Inflammatory macrophage treated with lipopolysaccharide for 1 hour (primary cell): Measurements from ENCODE around the gene RYR3.
"Not testable (repeated sequence)": the region's sequence is repeated elsewhere in the genome, so short reads cannot be mapped to it uniquely, and the experiment has no call there.

ENCODE experiments used
- DNase-seq, 2 donors: peaks; one replicate each; pipeline ENCODE4 v3.0.0-alpha.2; 2020 to 2022

RYR3 gene

DNA sequence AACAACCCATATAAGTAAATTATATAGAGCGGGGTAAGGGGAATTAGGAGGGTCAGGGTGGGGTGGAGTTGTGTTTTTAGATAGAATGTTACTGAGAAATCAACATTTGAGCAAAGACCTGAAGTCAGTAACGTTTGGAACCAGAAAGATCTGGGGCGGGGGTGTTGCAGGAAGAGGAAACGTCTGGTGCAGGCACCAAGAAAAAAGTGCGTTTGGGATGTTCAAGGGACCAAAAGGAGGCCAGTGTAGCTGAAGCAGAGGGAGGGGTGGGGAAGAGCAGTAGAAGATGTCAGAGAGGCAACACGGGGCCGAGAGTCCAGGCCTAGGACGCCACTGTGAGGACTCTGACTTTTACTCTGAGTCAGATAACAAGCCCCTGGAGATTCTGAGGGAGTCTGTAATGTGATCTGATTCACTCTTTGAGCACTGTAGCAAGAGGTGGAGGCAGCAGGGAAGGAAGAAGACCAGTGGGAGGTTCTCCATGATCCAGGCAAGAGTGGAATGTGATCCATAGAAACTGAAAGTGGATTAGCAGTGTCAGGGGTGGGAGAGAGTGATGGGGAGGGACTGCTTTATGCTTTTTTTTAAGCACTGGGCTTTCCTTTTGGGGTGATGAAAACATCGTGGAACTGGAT, 478.3 kb downstream of the RYR3 start:
- DNase-seq = peak in 1 of 2 donors; percentile 1

DNA sequence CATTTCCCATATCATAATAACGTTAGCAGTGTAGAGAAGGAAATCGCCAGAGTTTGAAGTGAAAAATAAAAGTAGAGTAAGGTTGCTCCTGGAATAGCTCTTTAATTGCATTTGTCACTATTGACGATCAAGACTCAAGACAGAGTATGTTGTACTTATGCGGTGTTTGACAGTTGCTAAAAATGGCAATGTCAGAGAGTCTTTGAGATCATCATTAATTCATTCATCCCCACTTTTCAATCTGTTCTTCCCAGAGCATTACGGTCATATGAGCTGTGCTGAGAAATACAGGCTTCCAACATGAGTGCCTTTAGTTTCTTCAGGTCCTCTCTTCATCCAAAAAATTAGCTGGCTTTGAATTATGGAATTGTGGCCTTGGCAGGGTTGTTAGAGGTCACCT, 483.7 kb downstream of the RYR3 start:
- no peak for DNase-seq

DNA sequence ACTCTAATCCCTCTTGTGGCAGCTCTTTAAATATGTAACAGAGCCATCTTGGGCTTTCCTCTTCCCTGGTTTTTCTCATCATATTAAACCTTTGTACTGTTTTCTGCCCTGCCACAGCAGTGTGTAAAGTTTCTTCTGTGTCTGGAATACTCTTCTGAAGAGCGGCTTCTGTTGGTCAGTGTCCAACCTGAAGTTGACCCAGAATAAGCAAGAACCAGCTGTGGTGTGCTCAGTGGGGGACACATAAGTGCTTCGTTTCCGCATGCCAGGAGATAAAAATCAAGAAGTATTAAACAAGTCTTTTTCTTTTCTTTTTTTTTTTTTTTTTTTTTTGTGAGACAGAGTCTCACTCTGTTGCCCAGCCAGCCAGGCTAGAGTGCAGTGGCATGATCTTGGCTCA, 484.3 kb downstream of the RYR3 start:
- no peak for DNase-seq

DNA sequence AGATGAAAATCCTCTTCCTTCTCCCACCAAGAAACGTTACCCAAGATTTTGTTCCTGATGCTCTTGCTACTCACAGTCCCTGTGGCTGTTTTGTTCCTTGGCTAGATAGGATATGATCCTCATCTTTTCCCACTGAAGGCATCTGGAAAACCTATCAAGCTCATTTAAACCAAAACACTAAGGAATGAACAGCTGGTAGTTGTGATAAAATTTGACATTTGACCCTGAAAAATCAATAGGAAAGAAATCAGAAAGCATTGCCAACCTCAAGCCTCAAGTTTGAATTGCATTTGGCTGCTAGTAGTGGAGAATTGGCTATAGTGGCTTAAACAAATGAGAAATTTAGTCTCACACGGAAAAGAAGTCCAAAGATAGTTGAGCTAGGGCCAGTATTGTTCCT, 486.9 kb downstream of the RYR3 start:
- DNase-seq = no peak

DNA sequence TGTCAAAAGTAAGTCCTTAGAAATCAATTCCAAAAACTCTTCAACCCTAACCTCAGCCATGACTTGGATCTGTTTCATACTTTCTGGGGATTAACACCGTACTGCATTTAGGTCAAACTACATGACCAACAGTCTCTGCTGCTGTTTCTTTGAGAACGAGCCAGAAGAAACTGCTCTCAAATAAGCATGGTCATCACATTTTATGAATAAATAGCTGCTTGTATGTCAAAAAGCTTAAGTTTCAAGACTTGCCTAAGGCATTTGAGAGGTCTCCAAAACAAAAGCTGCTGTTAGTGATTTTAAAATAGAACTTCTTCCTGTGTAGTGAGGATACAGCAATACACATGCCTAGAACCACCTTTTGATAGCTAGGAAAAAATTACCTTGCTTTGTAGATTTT, 491.2 kb downstream of the RYR3 start:
- no peak for DNase-seq

DNA sequence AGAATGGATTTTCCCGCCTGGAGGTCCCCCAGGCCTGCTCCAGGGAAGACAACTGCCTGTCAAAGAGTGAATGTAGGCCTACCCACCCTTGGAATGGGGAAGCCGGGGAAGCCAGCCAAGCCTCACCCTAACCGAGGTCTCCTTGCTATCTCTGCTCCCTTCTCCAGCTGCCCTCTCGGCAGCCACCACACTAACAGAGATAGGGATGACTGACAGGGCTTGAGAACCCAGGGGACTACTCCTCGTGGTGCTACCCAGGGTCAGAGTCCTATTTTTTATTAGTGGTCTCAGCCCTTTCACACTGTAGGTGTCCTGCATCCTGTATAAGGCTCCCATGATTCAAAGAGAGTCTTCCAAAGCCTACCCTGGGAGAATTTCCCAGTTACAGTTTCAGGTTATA, 496.9 kb downstream of the RYR3 start:
- no peak for DNase-seq

DNA sequence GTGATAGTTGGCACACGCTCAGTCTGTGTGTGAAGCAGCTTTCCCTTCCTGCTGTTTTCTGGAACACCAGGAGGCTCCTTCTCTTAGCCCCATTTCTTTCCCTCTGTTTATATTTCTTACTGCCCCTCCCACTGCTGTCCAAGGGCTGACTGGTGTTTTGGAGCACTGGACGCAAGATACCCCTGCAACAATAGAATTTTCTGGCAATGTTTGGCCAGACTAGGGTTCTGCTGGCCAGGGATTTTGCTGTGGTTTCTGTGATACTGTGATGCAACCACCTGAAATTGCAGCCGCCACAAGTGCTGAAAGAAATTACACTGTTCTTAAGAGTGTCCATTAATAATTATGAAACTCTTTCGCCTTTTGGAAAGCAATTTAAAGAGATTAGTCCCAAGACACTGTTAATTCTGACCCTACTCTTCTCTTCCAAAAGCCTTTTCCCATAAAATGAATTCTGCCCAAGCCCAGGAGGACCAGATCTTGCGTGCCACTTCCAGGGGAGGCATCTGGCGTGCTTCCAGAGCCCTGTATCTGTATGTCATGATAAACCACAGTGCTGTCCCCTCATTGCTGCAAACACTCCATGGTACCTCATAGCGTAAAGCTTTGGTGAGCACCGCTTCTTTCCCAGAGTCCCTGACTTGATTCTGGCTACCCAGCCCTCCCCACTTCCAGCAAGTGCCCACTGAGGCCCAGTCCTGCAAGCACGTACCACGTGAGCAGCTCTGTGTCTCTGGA, 498.1 kb downstream of the RYR3 start:
- no peak for DNase-seq

DNA sequence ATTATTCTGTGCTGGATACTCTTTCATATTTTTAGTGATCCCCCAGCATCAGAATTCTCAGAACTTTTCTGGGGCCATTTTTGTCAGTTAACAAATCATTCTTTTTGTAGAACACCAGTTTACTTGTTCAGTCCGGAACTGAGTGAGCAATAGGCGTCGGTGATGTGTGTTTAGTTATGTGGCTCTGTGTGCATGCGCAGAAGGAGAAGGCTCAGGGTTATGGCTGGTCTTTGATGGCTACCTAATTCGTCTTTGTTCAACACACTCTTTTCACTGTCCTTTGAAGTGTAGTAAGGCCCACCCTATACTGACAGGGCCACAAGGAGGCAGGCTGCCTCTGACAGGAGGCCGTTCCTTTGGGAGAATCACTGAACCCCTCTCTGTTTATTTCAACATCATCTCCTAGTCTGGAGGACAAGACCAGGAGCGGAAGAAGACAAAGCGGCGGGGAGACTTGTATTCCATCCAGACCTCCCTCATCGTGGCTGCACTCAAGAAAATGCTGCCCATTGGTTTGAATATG, 499.4 kb downstream of the RYR3 start:
- no peak for DNase-seq

DNA sequence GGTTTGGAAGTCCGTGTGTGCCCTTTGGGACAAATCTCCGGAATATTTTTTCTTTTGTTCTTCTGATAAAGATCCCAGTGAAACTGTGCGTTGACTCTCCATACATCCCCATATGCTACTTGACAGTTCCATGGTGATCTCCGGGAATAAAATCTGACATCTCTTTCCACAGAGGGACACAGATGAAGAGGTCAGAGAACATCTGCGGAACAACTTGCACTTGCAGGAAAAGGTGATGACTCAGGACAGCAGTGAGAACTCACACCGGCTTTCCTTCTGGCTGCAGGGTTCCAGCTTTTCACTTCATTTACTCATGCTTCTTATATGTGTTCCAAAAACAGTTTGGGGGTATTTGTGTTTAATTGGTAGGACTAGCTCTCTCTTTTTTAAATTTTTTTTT, 500.0 kb downstream of the RYR3 start:
- DNase-seq = no peak

DNA sequence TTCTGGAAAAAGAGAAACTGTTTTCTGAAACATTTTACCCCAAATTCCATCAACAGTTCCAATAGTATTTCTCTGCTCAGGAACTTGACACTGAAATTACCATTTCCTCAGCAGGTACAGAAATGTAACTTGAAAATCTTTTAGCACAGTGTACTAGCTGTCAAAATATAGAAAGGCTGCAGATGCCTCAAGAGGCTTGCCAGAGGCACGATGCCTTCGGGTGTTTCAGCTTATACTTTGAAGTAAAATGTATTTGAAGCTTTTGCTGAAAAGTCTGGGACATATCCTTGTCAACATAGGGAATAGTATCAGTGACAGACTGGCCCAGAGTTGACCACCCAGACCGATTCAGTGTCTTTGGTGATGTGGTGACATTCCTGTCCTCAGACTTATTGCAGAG, 503.1 kb downstream of the RYR3 start:
- DNase-seq = no peak

DNA sequence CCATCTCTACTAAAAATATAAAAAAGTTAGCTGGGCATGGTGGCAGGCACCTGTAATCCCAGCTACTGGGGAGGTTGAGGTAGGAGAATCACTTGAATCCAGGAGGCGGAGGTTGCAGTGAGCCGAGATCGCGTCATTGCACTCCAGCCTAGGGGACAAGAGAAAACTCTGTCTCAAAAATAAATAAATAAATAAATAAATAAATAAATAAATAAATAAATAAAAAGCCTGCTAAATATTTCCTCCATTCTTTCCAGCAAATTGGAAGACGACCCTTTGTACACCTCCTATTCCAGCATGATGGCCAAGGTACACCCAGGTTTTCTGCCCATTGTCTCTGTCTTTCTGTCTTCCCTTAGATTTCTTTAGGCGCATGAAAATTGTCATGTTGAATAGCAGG, 508.7 kb downstream of the RYR3 start:
- DNase-seq = not testable (repeated sequence)

DNA sequence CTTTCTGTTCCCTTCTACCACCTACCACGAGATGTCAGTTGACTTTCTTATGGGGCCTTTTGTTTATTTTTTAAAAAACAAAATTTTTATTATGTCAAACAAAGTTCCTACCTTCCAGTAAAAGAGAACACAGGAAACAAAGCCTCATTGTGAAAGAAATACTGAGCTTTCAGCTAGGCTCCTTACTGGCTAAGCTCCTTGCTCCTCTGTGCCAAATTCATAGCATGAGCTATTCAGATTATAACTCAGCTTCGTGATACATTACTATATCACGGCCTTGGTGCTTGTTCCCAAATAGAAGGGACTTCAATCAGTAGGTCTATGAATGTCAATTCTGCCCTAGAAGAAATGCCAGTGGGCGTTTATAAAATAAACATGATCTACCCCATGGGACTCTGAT, 511.7 kb downstream of the RYR3 start:
- DNase-seq = no peak

DNA sequence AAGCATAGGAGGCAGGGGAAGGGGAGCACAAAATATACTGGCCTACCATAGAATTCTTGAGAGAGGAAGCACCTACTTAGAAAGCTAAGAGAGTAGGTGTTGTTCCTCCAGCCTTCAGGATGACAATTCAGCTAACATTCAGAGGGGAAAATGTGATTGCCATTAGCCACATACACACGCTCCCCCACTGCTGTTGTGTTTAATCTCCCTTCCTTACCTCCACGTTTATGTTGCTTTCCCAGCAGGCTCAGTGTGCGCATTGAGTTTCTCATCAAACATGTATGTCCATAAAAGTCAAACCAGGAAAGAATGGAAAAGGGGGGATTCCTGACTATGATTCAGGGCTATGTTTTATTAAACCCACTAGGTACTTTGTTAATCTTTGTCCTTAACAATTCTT, 512.4 kb downstream of the RYR3 start:
- DNase-seq = no peak

DNA sequence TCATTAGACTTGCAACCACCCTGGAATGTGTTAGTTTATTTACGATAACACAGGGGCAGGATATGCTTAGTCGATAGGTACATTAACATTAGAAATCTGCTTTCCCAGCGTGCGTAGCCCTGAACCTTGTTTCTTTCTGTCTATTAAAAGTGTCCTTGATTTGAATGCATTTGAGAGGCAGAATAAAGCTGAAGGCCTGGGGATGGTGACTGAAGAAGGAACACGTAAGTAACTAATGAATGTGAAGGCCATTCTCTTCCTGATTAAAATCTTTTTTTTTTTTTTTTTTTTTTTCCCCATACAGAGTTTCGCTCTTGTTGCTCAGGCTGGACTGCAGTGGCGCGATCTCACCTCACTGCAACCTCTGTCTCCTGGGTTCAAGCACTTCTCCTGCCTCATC, 514.7 kb downstream of the RYR3 start:
- DNase-seq = no peak

DNA sequence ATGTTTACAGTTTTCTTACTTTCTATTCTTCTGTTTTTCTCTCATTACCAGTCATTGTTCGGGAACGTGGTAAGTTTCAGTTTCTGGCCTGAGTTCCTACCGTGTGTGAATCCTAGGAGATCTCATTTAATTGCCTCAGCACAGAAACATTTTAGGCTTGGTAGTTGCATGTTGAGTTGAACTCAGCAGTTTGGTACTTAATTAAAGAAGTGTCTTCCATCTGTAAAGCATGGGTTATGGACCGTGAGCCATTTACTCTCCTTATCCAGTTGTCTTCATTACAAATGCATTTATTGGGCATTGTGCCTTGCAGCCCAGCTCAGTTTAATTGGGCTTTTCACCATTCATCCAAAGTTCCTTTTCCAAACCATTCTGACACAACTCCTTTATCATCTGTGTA, 515.4 kb downstream of the RYR3 start:
- no peak for DNase-seq

DNA sequence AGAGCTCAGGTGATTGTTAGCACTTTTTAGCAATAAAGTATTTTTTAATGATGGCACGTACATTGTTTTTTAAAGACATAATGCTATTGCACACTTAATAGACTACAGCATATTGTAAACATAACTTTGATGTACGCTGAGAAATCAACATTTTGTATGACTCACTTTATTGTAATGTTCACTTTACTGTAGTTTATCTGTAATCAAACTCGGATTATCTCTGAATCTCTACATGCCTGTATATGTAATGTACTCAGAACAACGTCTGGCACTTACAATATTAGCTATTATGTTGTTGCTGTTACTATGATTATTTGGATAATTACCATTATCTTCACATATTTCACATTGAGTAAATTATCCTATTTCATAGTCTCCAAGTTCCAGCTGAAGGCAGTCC, 519.6 kb downstream of the RYR3 start:
- DNase-seq = no peak

DNA sequence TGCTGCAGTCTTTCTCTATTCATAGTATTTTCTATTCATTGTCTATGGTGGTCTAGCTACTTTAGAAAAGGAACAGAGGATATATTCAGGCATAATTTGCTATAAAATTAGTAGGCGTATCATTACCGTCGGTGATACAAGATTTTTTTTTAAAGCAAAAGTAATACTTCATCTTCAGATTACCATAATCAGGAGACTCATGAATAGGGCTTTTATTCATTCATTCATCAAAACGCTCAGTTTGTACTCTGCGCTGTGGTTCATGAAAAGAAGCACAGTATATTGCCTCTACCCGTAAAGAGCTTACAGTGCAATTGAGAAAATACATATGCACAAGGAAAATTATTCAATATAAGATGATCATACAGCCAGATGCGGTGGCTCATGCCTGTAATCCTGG, 520.9 kb downstream of the RYR3 start:
- DNase-seq = no peak

DNA sequence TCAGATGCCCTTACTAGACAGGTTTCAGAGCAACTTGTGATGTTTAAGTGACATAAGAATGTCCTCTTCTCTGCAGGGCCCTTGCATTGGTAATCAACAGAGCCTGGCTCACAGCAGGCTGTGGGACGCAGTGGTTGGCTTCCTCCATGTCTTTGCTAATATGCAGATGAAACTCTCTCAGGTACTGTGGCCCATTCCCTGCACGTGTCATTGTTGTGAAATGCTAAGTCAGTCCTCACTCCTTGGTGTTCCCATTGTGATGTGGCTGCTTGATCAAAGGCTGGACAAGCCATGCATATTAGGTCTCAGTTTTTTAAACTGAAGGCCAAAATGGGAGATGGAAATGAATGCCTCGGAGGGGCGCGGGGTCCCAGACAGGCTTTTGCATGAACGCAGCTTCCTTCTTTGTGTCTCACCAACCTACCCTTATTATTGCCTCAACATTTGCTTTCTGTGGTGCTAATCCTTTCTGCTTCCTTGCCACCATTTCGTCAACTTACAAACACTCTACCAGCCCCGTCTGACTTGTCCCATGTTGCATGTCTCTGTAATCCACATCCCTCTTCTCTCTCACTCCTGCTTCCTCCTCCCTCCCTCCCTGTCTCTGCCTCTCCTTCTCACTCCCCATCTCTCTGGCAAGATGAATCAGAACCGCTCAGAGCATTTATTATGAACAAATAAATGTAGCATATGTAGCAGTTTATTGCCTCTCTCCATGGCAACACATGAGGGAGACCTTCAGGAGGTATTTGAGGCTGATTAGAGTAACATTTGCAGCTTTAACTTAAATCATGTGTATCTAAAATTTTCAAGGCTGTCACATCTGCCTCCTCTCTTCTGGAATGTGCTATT, 524.4 kb downstream of the RYR3 start:
- no peak for DNase-seq

DNA sequence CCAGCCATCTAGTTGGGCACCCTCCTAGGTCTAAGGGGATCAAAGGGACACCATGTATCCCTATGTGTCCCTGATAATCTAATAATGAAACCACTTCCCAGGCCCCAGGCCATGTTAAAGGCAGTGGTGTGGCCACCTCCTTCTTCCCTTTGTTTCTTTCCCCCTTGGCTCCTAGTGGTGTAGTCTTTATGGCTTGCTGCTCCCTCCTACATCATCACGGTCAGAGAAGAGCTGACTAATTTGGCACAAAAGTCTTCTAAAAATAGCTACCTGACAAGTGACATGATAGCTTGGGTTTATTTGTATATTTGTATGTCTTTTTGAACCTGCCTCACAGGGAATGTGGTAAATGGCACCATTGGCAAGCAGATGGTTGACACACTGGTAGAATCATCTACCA, 526.5 kb downstream of the RYR3 start:
- no peak for DNase-seq

DNA sequence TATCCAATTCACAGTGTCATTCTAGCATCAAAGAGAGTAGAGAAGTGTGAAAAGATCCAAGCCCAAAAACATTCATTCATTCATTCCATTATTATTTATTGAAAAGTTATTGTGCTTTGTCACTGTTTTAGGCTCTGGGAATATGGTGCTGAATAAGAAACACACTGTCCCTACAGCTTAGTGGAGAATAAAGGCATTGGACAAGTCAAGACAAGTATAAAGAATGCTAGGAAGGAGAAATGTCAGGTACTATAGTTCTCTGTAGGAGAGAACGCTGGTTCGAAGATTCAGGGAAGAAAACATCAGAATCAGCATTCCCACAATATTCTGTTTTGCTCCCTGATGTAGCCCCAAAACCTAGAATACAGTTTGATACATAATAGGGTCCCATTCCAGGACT, 528.8 kb downstream of the RYR3 start:
- no peak for DNase-seq

DNA sequence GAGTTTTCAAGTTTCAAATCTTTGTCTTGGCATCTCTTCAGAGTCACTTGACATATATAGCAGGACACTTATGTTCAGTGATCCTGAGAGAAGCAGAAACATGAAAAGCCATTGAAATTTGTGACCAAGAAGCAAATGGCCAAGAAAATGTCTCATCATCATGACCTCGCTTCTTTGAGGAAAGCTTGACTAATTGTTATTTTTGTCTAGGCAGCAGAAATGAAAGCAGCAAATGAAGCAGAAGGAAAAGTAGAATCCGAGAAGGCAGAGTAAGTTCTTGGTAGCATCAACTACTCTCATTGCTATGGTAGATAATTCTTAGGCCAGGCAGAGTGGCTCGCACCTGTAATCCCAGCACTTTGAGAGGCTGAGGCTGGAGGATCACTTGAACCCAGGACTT, 529.8 kb downstream of the RYR3 start:
- DNase-seq = no peak

DNA sequence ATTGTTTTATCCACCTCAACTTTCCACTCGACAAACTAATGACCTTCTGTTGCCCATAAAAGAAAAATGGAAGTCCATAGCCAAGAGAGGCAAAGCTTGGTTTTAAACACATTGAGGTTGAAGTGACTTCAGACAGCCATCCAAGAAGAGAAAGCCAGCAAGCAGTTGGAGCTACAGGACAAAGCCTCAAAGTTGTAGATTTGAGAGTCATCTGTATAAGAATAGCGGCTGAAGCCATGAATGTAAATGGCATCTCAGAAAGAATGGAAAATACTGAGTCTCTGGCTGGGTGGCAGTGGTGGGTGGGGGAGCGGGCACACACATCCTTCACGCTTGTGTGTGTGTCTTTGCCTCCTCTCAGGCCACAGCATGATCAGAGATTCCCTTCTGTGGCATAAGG, 533.4 kb downstream of the RYR3 start:
- no peak for DNase-seq

DNA sequence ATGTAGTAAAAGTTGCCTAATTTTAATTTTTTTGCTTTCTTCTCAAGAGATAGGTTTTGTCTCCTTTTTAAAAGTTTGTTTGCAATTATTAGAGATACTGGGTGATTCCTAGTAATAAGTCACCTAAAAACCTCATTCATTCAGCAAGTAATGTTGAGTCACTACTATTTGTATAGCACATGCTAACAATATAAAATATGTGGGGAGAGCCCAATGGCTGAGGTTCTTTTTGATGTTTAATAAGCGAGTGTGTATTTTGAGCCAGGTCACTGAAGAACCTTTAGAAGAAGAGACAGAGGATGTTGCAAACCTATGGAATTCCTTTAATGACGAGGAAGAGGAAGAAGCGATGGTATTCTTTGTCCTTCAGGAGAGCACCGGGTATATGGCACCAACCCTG, 533.8 kb downstream of the RYR3 start:
- DNase-seq = no peak

DNA sequence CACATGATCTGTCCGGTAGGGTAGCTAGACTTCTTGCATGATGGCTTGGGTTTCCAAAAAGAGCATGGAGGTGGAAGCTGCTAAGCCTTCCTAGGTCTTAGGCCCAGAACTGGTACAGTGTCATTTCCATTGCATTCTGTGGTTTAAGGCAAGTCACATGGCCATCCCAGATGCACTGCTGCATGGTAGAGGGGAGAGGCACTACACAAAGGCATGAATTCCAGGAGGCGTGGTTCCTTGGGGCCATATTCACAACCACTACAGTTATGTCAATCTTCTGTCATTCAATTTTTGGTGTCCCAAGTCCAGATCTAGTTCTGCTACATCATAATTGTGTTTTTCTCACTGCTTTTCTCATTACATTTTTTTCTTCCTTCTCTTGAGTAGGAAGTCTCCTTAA, 535.4 kb downstream of the RYR3 start:
- no peak for DNase-seq
